Stomach (tissue), 9 donors: ENCODE data around the gene ANKRD12. TPM values are rescaled to one million over a fixed set of nuclear protein-coding genes. Genes with fewer than 3 reads are reported as not detected.

Experiments
- DNase-seq, 2 donors: peaks; one replicate each; pipeline versions ENCODE4 v3.0.0 to v3.0.0-alpha.2; 2013 to 2019
- H3K27ac ChIP-seq, 5 donors: fragments of 200-600 bp in 4 of 5; sonication (generic) in 4 of 5; one replicate each; pipeline ENCODE4 v1.5.1; 2013 to 2019; ENCODE audit warnings: mild to moderate bottlenecking in 1 of 5, moderate library complexity in 1 of 5
- H3K27me3 ChIP-seq, 3 donors: fragments of 200-600 bp; sonication (generic); one replicate each; pipeline ENCODE4 v1.5.1; 2017 to 2019; ENCODE audit warnings: mixed run types in 1 of 3
- H3K36me3 ChIP-seq, 4 donors: fragments of 200-600 bp; sonication (generic); 1 replicate in 3 of 4; 2 replicates in 1 of 4; pipeline ENCODE4 v1.5.1; 2016 to 2019
- H3K4me1 ChIP-seq, 4 donors: fragments of 200-600 bp; sonication (generic); one replicate each; pipeline ENCODE4 v1.5.1; 2016 to 2019
- H3K4me3 ChIP-seq, 4 donors: fragments of 200-600 bp; sonication (generic) in 3 of 4; one replicate each; pipeline ENCODE4 v1.5.1; 2016 to 2019; ENCODE audit warnings: mild to moderate bottlenecking in 1 of 4
- H3K9me3 ChIP-seq, 4 donors: fragments of 200-600 bp; sonication (generic); one replicate each; pipeline ENCODE4 v1.5.1; 2016 to 2019
- CTCF ChIP-seq, 7 experiments: fragments of 450-650 bp in 4 of 7; fragments of 200-600 bp in 3 of 7; sonication (generic) in 3 of 7; IDR thresholded peaks; one replicate each; pipeline ENCODE4 v1.5.1; 2016 to 2019; ENCODE audit warnings: antibody characterized with exemption in 7 of 7, control low read depth in 2 of 7, mild to moderate bottlenecking in 1 of 7
- EP300 ChIP-seq: sonication (generic); formaldehyde crosslinking; IDR thresholded peaks from one replicate; pipeline ENCODE4 v1.6.1; 2017; ENCODE audit warnings: antibody characterized with exemption
- POLR2A ChIP-seq, 4 donors: fragments of 450-650 bp; IDR thresholded peaks; one replicate each; pipeline ENCODE4 v1.6.1; 2016; ENCODE audit warnings: antibody characterized with exemption in 4 of 4, control low read depth in 2 of 4, mild to moderate bottlenecking in 1 of 4, moderate library complexity in 1 of 4
- POLR2AphosphoS5 ChIP-seq, 3 donors: sonication (generic); formaldehyde crosslinking; IDR thresholded peaks; one replicate each; pipeline ENCODE4 v1.6.1; 2016; ENCODE audit warnings: antibody characterized with exemption in 3 of 3
- WGBS, 5 donors: extraction: QIAGEN DNeasy Blood & Tissue Kit in 3 of 5; methylation state at CpG; one replicate each; pipeline versions ENCODE4 v1.1.5 to v1.1.7; 2013 to 2018; 5-methylcytosine and 5-hydroxymethylcytosine counted together
- intact Hi-C: fragments of 100-400 bp; cut with DNase I; formaldehyde crosslinking; loops from one replicate; pipeline ENCODE4 v1.15.1; 2023; ENCODE audit warnings: low total_unique reads
- polyA plus RNA-seq, 3 donors: library from polyadenylated mRNA; stranded (reverse); fragments of 200-250 nt; gene quantifications; one replicate each; pipeline ENCODE4 v1.2.3, GENCODE V29; 2013
- total RNA-seq, 5 donors: library from RNA; depleted of rRNA; stranded (reverse); fragments of >200 nt; gene quantifications; one replicate each; pipeline versions ENCODE4 v1.1.0 to v1.2.3, GENCODE V29; 2014 to 2016
- donor health status: healthy with polysubstance abuse.
- donor health status: Bipolar disorder and iron deficiency.
- donor health status: healthy.

The ANKRD12 gene
- total and polyA plus RNA-seq, 8 donors: 10.0 to 85.5 (median 46.0) TPM

DNA sequence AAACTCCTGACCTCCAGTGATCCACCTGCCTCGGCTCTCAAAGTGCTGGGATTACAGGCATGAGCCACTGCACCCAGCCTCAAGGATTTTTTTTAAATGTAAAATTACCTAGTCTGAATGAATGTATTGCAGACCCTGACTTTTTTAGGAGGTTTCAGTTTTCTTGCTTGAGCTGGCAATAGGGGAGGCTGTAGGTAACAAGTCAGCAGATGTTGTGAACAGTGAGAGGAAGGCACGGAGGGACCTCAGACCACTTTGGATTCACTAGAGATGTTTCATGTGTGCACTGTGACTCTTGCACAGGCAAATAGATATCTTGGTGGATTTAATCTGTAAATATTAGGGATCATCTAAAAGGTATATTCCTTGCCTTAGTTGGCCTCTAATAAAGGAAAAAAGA, 27.7 kb upstream of the ANKRD12 start:
- Histone ChIP-seq H3K4me1 (peaks cover 80 to 100% (median 89%) of the 10 kb centered on the region in 4 donors), H3K36me3 (no peaks in the 10 kb centered on the region), H3K27me3 (no peaks in the 10 kb centered on the region), H3K27ac (peak overlapping the region in 4 of 5 donors; percentile 12 to 72 (median 64)), H3K9me3 (no peaks in the 10 kb centered on the region), H3K4me3 (no peak overlapping the region)
- intact Hi-C loops: no loop called here
- 76 to 91% (median 84%) methylated on average over 2 of the region's 2 CpGs for WGBS, 5 donors
- no peak for TF ChIP-seq POLR2AphosphoS5 (IDR thresholded peaks at IDR 0.05)
- DNase-seq: no peak

DNA sequence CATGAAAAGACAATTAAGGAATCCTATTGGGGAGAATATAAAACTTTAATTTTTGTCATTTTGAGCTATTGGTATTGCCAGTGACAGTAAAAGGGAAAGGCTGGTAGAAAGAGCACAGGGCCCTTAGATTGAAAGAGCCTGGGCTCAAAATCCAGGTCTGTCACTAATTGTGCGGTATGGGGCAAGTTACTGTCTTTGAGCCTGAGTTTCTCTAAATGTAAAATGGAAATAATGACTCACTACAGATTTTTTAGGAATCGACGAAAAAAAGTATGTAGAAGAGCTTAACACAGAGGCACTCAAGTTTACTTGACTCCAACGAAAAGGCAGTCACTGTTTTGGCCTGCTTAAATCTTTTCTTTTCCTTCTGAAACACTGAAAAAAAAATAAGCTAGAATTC, 27.1 kb upstream of the ANKRD12 start:
- Histone ChIP-seq H3K36me3 (no peaks in the 10 kb centered on the region), H3K27ac (peak overlapping the region in 4 of 5 donors; percentile 22 to 72 (median 64)), H3K4me3 (no peak overlapping the region), H3K4me1 (peaks cover 76 to 98% (median 87%) of the 10 kb centered on the region in 4 donors), H3K27me3 (no peaks in the 10 kb centered on the region), H3K9me3 (no peaks in the 10 kb centered on the region)
- TF ChIP-seq POLR2A (IDR thresholded peaks at IDR 0.05) (no peak), EP300 (no peak), POLR2AphosphoS5 (IDR thresholded peaks at IDR 0.05) (no peak), CTCF (IDR thresholded peaks at IDR 0.05) (no peak)
- WGBS, 5 donors: 37 to 67% (median 58%) methylated on average over 4 of the region's 4 CpGs
- intact Hi-C loops: no loop called here
- DNase-seq: no peak

GRCh38 chr18:9113468-9114149, 23.0 kb upstream of the ANKRD12 start:
- no peaks in the 10 kb centered on the region for H3K36me3 ChIP-seq
- TF ChIP-seq POLR2A (IDR thresholded peaks at IDR 0.05) (no peak), POLR2AphosphoS5 (IDR thresholded peaks at IDR 0.05) (no peak), EP300 (no peak), CTCF (IDR thresholded peaks at IDR 0.05) (no peak)
- no peaks in the 10 kb centered on the region for H3K9me3 ChIP-seq
- WGBS, 5 donors: 41 to 62% (median 60%) methylated on average over 7 of the region's 7 CpGs
- H3K27ac ChIP-seq: peak overlapping the region in 3 of 5 donors; percentile 44 to 72 (median 55)
- intact Hi-C loops: no loop called here
- peaks cover 67 to 98% (median 84%) of the 10 kb centered on the region in 4 donors for H3K4me1 ChIP-seq
- DNase-seq: no peak
- no peak overlapping the region for H3K4me3 ChIP-seq
- H3K27me3 ChIP-seq: no peaks in the 10 kb centered on the region

DNA sequence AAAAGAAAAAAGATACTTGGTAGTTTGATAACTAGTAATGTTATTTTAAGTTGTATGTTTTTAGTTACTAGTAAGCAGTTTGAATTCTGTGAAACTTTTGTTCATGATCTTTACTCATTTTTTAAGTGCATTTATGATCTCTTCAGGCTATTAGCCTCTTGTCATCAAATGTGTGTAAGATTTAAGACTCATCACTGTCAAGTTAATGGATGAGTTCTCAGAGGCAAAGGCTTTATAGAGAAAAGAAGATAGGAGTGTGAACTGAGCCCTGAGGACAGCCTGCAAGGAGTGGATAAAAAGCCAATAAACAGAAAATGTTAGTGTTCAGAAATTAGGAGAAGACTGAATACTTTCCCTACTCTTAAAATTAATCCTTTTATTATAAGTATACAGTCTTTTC, 20.6 kb upstream of the ANKRD12 start:
- peaks cover 0 to 20% (median 14%) of the 10 kb centered on the region in 4 donors for H3K36me3 ChIP-seq
- peaks cover 46 to 98% (median 74%) of the 10 kb centered on the region in 4 donors for H3K4me1 ChIP-seq
- no peaks in the 10 kb centered on the region for H3K27me3 ChIP-seq
- TF ChIP-seq CTCF (IDR thresholded peaks at IDR 0.05) (no peak), POLR2A (IDR thresholded peaks at IDR 0.05) (no peak), EP300 (no peak), POLR2AphosphoS5 (IDR thresholded peaks at IDR 0.05) (no peak)
- H3K9me3 ChIP-seq: no peaks in the 10 kb centered on the region
- no peak for DNase-seq
- intact Hi-C loops: no loop called here
- peak overlapping the region in 3 of 5 donors; percentile 81 to 94 (median 89) for H3K27ac ChIP-seq
- no peak overlapping the region for H3K4me3 ChIP-seq
